Hepatocyte (in vitro differentiated cells): Measurements from ENCODE around the gene OLIG2. TPM values are rescaled to one million over a fixed set of nuclear protein-coding genes. Genes with fewer than 3 reads are reported as not detected.

Experiments used
- DNase-seq: peaks from one replicate; pipeline ENCODE4 v3.0.0-alpha.2; 2016; ENCODE audit warnings: low spot score
- H2AFZ ChIP-seq: fragments of 200-600 bp; sonication (generic); 2 replicates; pipeline ENCODE4 v1.6.0; 2016; ENCODE audit warnings: antibody characterized with exemption, mild to moderate bottlenecking
- H3K27ac ChIP-seq: fragments of 200-600 bp; sonication (generic); 2 replicates; pipeline ENCODE4 v1.5.1; 2016; ENCODE audit warnings: mild to moderate bottlenecking
- H3K27me3 ChIP-seq: fragments of 200-600 bp; sonication (generic); 2 replicates; pipeline ENCODE4 v1.6.1; 2016
- H3K36me3 ChIP-seq: fragments of 200-600 bp; sonication (generic); replicated peaks from 2 replicates; pipeline ENCODE4 v1.5.1; 2016; ENCODE audit warnings: low read depth; ENCODE audit not compliant: insufficient read depth
- H3K4me1 ChIP-seq: fragments of 200-600 bp; sonication (generic); 2 replicates; pipeline ENCODE4 v1.5.1; 2016; ENCODE audit warnings: mild to moderate bottlenecking, moderate library complexity; ENCODE audit not compliant: insufficient read depth
- H3K4me2 ChIP-seq: fragments of 200-600 bp; sonication (generic); 2 replicates; pipeline ENCODE4 v1.6.0; 2016
- H3K4me3 ChIP-seq: fragments of 200-600 bp; sonication (generic); 2 replicates; pipeline ENCODE4 v1.5.1; 2016; ENCODE audit warnings: mild to moderate bottlenecking
- H3K79me2 ChIP-seq: fragments of 200-600 bp; sonication (generic); 2 replicates; pipeline ENCODE4 v1.6.0; 2017; ENCODE audit warnings: mild to moderate bottlenecking
- H3K9me2 ChIP-seq: fragments of 200-600 bp; sonication (generic); replicated peaks from 2 replicates; pipeline ENCODE4 v1.6.0; 2017; ENCODE audit warnings: mild to moderate bottlenecking; ENCODE audit not compliant: insufficient read depth
- H3K9me3 ChIP-seq: fragments of 200-600 bp; sonication (generic); 2 replicates; pipeline ENCODE4 v1.5.1; 2016; ENCODE audit warnings: low read depth, mild to moderate bottlenecking
- H4K20me1 ChIP-seq: fragments of 200-600 bp; sonication (generic); 2 replicates; pipeline ENCODE4 v1.6.0; 2016; ENCODE audit warnings: mild to moderate bottlenecking; ENCODE audit not compliant: insufficient read depth, poor library complexity, severe bottlenecking
- EZH2 ChIP-seq: fragments of 200-600 bp; sonication (generic); IDR thresholded peaks from 2 replicates; pipeline ENCODE4 v1.6.1; 2016; ENCODE audit warnings: antibody characterized with exemption, mild to moderate bottlenecking, borderline replicate concordance
- EZH2phosphoT487 ChIP-seq: fragments of 200-600 bp; sonication (generic); IDR thresholded peaks from one replicate; pipeline ENCODE4 v1.6.1; 2018; ENCODE audit warnings: antibody characterized with exemption, mild to moderate bottlenecking, low read depth, moderate library complexity; ENCODE audit not compliant: unreplicated experiment, severe bottlenecking
- WGBS: methylation state at CpG from one replicate; pipeline ENCODE4 v1.1.6; 2016; ENCODE audit warnings: low lambda C conversion rate; ENCODE audit errors: missing lambda C conversion rate; 5-methylcytosine and 5-hydroxymethylcytosine counted together
- polyA plus RNA-seq: library from polyadenylated mRNA; unstranded; fragments of >200 nt; fragmentation: Nextera tagmentation; extraction: Ambion mirVana; gene quantifications from 2 replicates; pipeline ENCODE4 v1.2.1, GENCODE V29; 2016
- total RNA-seq: library from RNA; depleted of rRNA; stranded (reverse); fragments of >200 nt; gene quantifications from 2 replicates; pipeline ENCODE4 v1.2.3, GENCODE V29; 2014
- TF ChIP-seq, protein P1 (sequence below): fragments of 200-600 bp; sonication (generic); IDR thresholded peaks from 2 replicates; pipeline ENCODE4 v1.5.1; 2016; ENCODE audit warnings: antibody characterized with exemption, mild to moderate bottlenecking; ENCODE audit not compliant: poor library complexity

Gene OLIG2
- total and polyA plus RNA-seq, 2 experiments from 2014 or later, result not detected

DNA sequence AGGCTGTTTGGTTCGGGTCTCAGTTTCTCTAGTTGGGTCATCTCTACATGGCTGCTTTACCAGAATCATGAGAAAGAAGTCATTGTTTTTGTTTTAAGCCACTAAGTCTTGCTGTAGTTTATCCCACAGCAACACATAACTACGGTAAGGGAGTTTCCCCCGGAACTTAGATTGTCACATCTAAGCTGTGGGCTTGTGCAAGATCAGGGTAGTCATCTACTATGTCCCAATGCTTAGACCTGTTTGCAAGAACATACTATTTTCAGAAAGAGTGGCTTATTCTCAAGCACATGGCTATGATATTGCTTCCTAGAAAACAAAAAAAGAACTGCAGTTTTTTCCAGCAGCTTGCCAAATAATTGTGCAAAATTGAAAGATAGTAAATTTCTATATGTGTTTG lies 18.0 kb upstream of the OLIG2 start:
- no peak for DNase-seq
- H3K9me2 ChIP-seq, result no peaks in the 10 kb centered on the region
- H3K4me1 ChIP-seq, result no peaks in the 10 kb centered on the region
- 83% methylated on average over 3 of the region's 3 CpGs for WGBS
- no peaks in the 10 kb centered on the region for H3K79me2 ChIP-seq
- no peaks in the 10 kb centered on the region for H3K9me3 ChIP-seq
- no peaks in the 10 kb centered on the region for H3K36me3 ChIP-seq
- no peak overlapping the region for H3K4me2 ChIP-seq
- no peak overlapping the region for H3K27ac ChIP-seq
- TF ChIP-seq EZH2 (no peak), EZH2phosphoT487 (no peak)
- TF ChIP-seq, protein P1, sequence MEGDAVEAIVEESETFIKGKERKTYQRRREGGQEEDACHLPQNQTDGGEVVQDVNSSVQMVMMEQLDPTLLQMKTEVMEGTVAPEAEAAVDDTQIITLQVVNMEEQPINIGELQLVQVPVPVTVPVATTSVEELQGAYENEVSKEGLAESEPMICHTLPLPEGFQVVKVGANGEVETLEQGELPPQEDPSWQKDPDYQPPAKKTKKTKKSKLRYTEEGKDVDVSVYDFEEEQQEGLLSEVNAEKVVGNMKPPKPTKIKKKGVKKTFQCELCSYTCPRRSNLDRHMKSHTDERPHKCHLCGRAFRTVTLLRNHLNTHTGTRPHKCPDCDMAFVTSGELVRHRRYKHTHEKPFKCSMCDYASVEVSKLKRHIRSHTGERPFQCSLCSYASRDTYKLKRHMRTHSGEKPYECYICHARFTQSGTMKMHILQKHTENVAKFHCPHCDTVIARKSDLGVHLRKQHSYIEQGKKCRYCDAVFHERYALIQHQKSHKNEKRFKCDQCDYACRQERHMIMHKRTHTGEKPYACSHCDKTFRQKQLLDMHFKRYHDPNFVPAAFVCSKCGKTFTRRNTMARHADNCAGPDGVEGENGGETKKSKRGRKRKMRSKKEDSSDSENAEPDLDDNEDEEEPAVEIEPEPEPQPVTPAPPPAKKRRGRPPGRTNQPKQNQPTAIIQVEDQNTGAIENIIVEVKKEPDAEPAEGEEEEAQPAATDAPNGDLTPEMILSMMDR, result no peak
- no peaks in the 10 kb centered on the region for H4K20me1 ChIP-seq
- H2AFZ ChIP-seq, result no peak overlapping the region
- H3K4me3 ChIP-seq, result no peak overlapping the region
- H3K27me3 ChIP-seq, result peaks cover 20% of the 10 kb centered on the region

DNA sequence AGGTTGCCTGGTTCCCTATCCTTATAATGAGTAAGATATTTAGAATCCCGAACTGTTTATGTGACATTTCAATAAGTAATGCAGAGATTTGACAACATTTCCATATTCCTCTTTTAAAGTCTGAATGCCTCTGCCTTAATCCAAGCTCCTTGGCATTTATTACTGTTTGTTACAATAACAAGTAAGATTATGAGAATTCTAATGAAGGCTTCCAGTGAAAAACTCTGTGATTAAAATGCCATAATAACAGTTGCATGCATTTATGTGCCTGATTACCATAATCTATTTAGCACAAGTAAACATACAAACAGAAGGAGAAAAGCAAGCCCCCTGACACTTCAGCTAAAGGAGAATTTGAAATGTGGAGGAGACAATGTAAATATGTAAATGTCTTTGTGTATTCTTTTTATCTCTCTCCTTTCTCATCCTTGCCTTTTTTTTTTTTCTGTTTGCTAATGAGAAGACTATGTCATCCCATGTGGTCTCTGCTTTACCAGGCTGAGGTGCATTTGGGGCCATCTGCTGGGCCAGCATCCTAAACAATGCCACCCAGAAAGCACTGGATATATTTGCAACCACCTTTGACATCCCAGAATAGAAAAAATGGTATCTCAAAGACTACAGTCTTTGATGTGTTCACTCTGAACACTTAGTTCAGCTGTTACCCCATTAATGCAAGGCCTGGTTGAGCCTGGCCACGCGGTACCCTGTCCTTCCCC lies 17.2 kb upstream of the OLIG2 start:
- TF ChIP-seq EZH2phosphoT487 (no peak), EZH2 (no peak)
- TF ChIP-seq, protein P1, result no peak
- H3K4me2 ChIP-seq, result no peak overlapping the region

DNA sequence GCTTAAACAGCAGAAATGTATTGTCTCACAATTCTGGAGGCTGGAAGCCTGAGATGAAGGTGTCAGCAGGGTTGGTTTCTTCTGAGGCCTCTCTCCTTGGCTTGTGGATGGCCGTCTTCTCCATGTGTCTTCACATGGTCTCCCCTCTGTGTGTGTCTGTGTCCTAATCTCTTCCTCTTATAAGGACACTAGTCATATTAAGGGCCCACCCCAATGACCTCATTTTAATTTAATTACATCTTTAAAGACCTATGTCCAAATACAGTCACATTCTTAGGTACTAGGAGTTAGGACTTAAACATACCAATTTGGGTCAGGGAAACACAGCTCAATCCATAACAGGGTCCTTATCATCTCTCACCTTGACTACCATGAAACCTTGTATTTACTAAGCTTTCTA lies 14.8 kb upstream of the OLIG2 start:
- Histone ChIP-seq H3K27ac (no peak overlapping the region), H4K20me1 (no peaks in the 10 kb centered on the region), H3K9me2 (no peaks in the 10 kb centered on the region), H3K79me2 (no peaks in the 10 kb centered on the region), H3K4me3 (no peak overlapping the region), H3K4me1 (no peaks in the 10 kb centered on the region), H3K27me3 (peaks cover 37% of the 10 kb centered on the region), H2AFZ (no peak overlapping the region), H3K36me3 (no peaks in the 10 kb centered on the region), H3K9me3 (no peaks in the 10 kb centered on the region), H3K4me2 (no peak overlapping the region)
- 83% methylated on average over 1 of the region's 1 CpG for WGBS
- no peak for DNase-seq
- TF ChIP-seq, protein P1, result no peak
- TF ChIP-seq EZH2 (no peak), EZH2phosphoT487 (no peak)

More for the DNA sequence above, 17.2 kb upstream of the OLIG2 start:
- Histone ChIP-seq H3K79me2 (no peaks in the 10 kb centered on the region), H3K4me1 (no peaks in the 10 kb centered on the region), H4K20me1 (no peaks in the 10 kb centered on the region), H3K9me2 (no peaks in the 10 kb centered on the region), H2AFZ (no peak overlapping the region), H3K27me3 (peaks cover 20% of the 10 kb centered on the region), H3K4me3 (no peak overlapping the region), H3K9me3 (no peaks in the 10 kb centered on the region), H3K36me3 (no peaks in the 10 kb centered on the region), H3K27ac (no peak overlapping the region)
- 48% methylated on average over 3 of the region's 3 CpGs for WGBS
- DNase-seq, result no peak
